Activated T-cell treated with anti-CD3 and anti-CD28 coated beads, Interleukin-2, amount 50 U/mL, for 24 hours (primary cell): ENCODE measurements around the gene SMARCD2.
"Not testable (repeated sequence)": the region's sequence is repeated elsewhere in the genome, so short reads cannot be mapped to it uniquely, and the experiment has no call there.

ENCODE experiments used
- DNase-seq: peaks from one replicate; pipeline ENCODE4 v3.0.0-alpha.2; 2020
- H3K27ac Mint-ChIP-seq: 2 replicates; pipeline ENCODE4 v1.8.0; 2020; ENCODE audit warnings: mild to moderate bottlenecking, mixed read lengths
- H3K27me3 Mint-ChIP-seq: 2 replicates; pipeline ENCODE4 v1.8.0; 2020; ENCODE audit warnings: mixed read lengths
- H3K36me3 Mint-ChIP-seq: 2 replicates; pipeline ENCODE4 v1.8.0; 2020; ENCODE audit warnings: low read depth, mixed read lengths
- H3K4me1 Mint-ChIP-seq: 2 replicates; pipeline ENCODE4 v1.8.0; 2020; ENCODE audit warnings: low read depth, mixed read lengths
- H3K4me3 Mint-ChIP-seq: 2 replicates; pipeline ENCODE4 v1.8.0; 2020; ENCODE audit warnings: mild to moderate bottlenecking, moderate library complexity, mixed read lengths
- H3K9me3 Mint-ChIP-seq: 2 replicates; pipeline ENCODE4 v1.8.0; 2020; ENCODE audit warnings: mixed read lengths

SMARCD2 gene

GRCh38 chr17:63842540-63843386, at the start of gene SMARCD2:
Gene SMARCD2, minus strand, starts transcription at chr17:63842685. Its CDS starts 11 bp downstream, at chr17:63842674.
- peaks cover 24% of the 10 kb centered on the region for H3K36me3 Mint-ChIP-seq
- H3K27ac Mint-ChIP-seq = peak within 1 kb of the TSS; percentile 95
- H3K4me1 Mint-ChIP-seq = peaks cover 44% of the 10 kb centered on the region
- H3K4me3 Mint-ChIP-seq = peak within 1 kb of the TSS; percentile 97
- no peaks in the 10 kb centered on the region for H3K9me3 Mint-ChIP-seq
- peak; percentile 99 for DNase-seq
- H3K27me3 Mint-ChIP-seq = no peaks in the 10 kb centered on the region

- not testable (repeated sequence) for H3K36me3 Mint-ChIP-seq, H3K4me3 Mint-ChIP-seq, H3K4me1 Mint-ChIP-seq, H3K27ac Mint-ChIP-seq, DNase-seq, H3K9me3 Mint-ChIP-seq, H3K27me3 Mint-ChIP-seq
These were observed 46.8 kb upstream of the SMARCD2 start for GRCh38 chr17:63889026-63889848.

- not testable (repeated sequence) for DNase-seq
These were observed 42.6 kb upstream of the SMARCD2 start for GRCh38 chr17:63885119-63885518.

GRCh38 chr17:63882626-63883126, 40.2 kb upstream of the SMARCD2 start:
- not testable (repeated sequence) for H3K27me3 Mint-ChIP-seq, H3K36me3 Mint-ChIP-seq, H3K4me3 Mint-ChIP-seq, H3K4me1 Mint-ChIP-seq, DNase-seq, H3K9me3 Mint-ChIP-seq, H3K27ac Mint-ChIP-seq

More at GRCh38 chr17:63885119-63885518, 42.6 kb upstream of the SMARCD2 start:
- H3K36me3 Mint-ChIP-seq, H3K27me3 Mint-ChIP-seq, H3K4me1 Mint-ChIP-seq, H3K9me3 Mint-ChIP-seq, H3K27ac Mint-ChIP-seq, H3K4me3 Mint-ChIP-seq: not testable (repeated sequence)

- H3K27ac Mint-ChIP-seq = no peak within 1 kb of the TSS
- peaks cover 2% of the 10 kb centered on the region for H3K4me1 Mint-ChIP-seq
- H3K9me3 Mint-ChIP-seq = no peaks in the 10 kb centered on the region
- no peaks in the 10 kb centered on the region for H3K36me3 Mint-ChIP-seq
- peak; percentile 64 for DNase-seq
- H3K27me3 Mint-ChIP-seq = no peaks in the 10 kb centered on the region
- H3K4me3 Mint-ChIP-seq = no peak within 1 kb of the TSS
These were observed 39.6 kb upstream of the SMARCD2 start, which contains the start of gene GH2 for GRCh38 chr17:63881935-63882601. Gene GH2, minus strand, starts transcription at chr17:63881944. Its CDS starts 143 bp downstream, at chr17:63881801.

- not testable (repeated sequence) for H3K4me3 Mint-ChIP-seq, DNase-seq, H3K4me1 Mint-ChIP-seq, H3K27me3 Mint-ChIP-seq, H3K36me3 Mint-ChIP-seq, H3K9me3 Mint-ChIP-seq, H3K27ac Mint-ChIP-seq
These were observed 38.9 kb upstream of the SMARCD2 start for GRCh38 chr17:63881337-63881736.

- Mint-ChIP-seq H3K9me3 (no peaks in the 10 kb centered on the region), H3K27ac (no peak overlapping the region), H3K4me3 (no peak overlapping the region), H3K4me1 (peaks cover 2% of the 10 kb centered on the region), H3K27me3 (no peaks in the 10 kb centered on the region), H3K36me3 (no peaks in the 10 kb centered on the region)
- no peak for DNase-seq
These were observed 38.2 kb upstream of the SMARCD2 start for GRCh38 chr17:63880706-63881105.

- H3K4me1 Mint-ChIP-seq, H3K9me3 Mint-ChIP-seq, H3K27ac Mint-ChIP-seq, H3K36me3 Mint-ChIP-seq, H3K4me3 Mint-ChIP-seq, DNase-seq, H3K27me3 Mint-ChIP-seq: not testable (repeated sequence)
These were observed 35.9 kb upstream of the SMARCD2 start for GRCh38 chr17:63878413-63878812.

- not testable (repeated sequence) for DNase-seq, H3K4me1 Mint-ChIP-seq, H3K27me3 Mint-ChIP-seq, H3K4me3 Mint-ChIP-seq, H3K27ac Mint-ChIP-seq, H3K9me3 Mint-ChIP-seq, H3K36me3 Mint-ChIP-seq
These were observed 32.2 kb upstream of the SMARCD2 start for GRCh38 chr17:63874693-63875092.

- H3K27me3 Mint-ChIP-seq, H3K4me3 Mint-ChIP-seq, DNase-seq, H3K36me3 Mint-ChIP-seq, H3K4me1 Mint-ChIP-seq, H3K27ac Mint-ChIP-seq, H3K9me3 Mint-ChIP-seq: not testable (repeated sequence)
These were observed 31.7 kb upstream of the SMARCD2 start for GRCh38 chr17:63874061-63874626.

- not testable (repeated sequence) for H3K27me3 Mint-ChIP-seq, DNase-seq, H3K4me1 Mint-ChIP-seq, H3K36me3 Mint-ChIP-seq, H3K9me3 Mint-ChIP-seq, H3K4me3 Mint-ChIP-seq, H3K27ac Mint-ChIP-seq
These were observed 31.1 kb upstream of the SMARCD2 start, which contains the start of gene CSH2 for GRCh38 chr17:63873577-63873976. Gene CSH2, minus strand, starts transcription at chr17:63873677. Its CDS starts 63 bp downstream, at chr17:63873614.

- not testable (repeated sequence) for H3K9me3 Mint-ChIP-seq, H3K4me3 Mint-ChIP-seq, H3K36me3 Mint-ChIP-seq, H3K4me1 Mint-ChIP-seq, H3K27ac Mint-ChIP-seq, H3K27me3 Mint-ChIP-seq, DNase-seq
These were observed 29.3 kb upstream of the SMARCD2 start for GRCh38 chr17:63871646-63872365.

- not testable (repeated sequence) for H3K9me3 Mint-ChIP-seq, DNase-seq, H3K36me3 Mint-ChIP-seq, H3K4me3 Mint-ChIP-seq, H3K4me1 Mint-ChIP-seq, H3K27me3 Mint-ChIP-seq, H3K27ac Mint-ChIP-seq
These were observed 27.8 kb upstream of the SMARCD2 start for GRCh38 chr17:63870292-63870665.
